ENCODE data around the gene PHOX2A. TPM values are rescaled to one million over a fixed set of nuclear protein-coding genes. Genes with fewer than 3 reads are reported as not detected.
"Not testable (repeated sequence)": the region's sequence is repeated elsewhere in the genome, so short reads cannot be mapped to it uniquely, and the experiment has no call there.

The PHOX2A gene
- total RNA-seq (not detected), polyA plus RNA-seq (not detected), total RNA-seq (0 reads per million in 6 experiments)

- H3K36me3 Mint-ChIP-seq: peaks cover 0 to 9% (median 1%) of the 10 kb centered on the region in 3 donors
- peaks cover 0 to 7% (median 0%) of the 10 kb centered on the region in 9 donors for H3K9me3 Mint-ChIP-seq
- peaks cover 30 to 52% (median 44%) of the 10 kb centered on the region in 5 donors for H3K27me3 Mint-ChIP-seq
- POLR2A ChIA-PET: no interaction called here
- DNase-seq (no peak), ATAC-seq (peak in 1 of 2 donors; percentile 24)
- peaks cover 28 to 37% (median 31%) of the 10 kb centered on the region in 4 donors for H3K4me1 Mint-ChIP-seq
- H3K4me3 Mint-ChIP-seq: peak within 1 kb of the TSS; percentile 6 to 81 (median 59)
- H3K27ac Mint-ChIP-seq: peak within 1 kb of the TSS in 1 of 10 donors; percentile 71
These were observed at the start of gene PHOX2A for GRCh38 chr11:72244060-72244360. Gene PHOX2A (minus strand): TSS chr11:72244176. CDS start chr11:72244004, 172 bp downstream.

GRCh38 chr11:72293391-72293790 lies 49.4 kb upstream of the PHOX2A start:
- no peak overlapping the region for H3K4me3 Mint-ChIP-seq
- no peak overlapping the region for H3K27ac Mint-ChIP-seq
- H3K9me3 Mint-ChIP-seq: no peaks in the 10 kb centered on the region
- no peaks in the 10 kb centered on the region for H3K27me3 Mint-ChIP-seq
- peaks cover 0 to 28% (median 3%) of the 10 kb centered on the region in 3 donors for H3K36me3 Mint-ChIP-seq
- H3K4me1 Mint-ChIP-seq: no peaks in the 10 kb centered on the region
- no peak for ATAC-seq
- POLR2A ChIA-PET: no interaction called here
- no peak for DNase-seq

DNA sequence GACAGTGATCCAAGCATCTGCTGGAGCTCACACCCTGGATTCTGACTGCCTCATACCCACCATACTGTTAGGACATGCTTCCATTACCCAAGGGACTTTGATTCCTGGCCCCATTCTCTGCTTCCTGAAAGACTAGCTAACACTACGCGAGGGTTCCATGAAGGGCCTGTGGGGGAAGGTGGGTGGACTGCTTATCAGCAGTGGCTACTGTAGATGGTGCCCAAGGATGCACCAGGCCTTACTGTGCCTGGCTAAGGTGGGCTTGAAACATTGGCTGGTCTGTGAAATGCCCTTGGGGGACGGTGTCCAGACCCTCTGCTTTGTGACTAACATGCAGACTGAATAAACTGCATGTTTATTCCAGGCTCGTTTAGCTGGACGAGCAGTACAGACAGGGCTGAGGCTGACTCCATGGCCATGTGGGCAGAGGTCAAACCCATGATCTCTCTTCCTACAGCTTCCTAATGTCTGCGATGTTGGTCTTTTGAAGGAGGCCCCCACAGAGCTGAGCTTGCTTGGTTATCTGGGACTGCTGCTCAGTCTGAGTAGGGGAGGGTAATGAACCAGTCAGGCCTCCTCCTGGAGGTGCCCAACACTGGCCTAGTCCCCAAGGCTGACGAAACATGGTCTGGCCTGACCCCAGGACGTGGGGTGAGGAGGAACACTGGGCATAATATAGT lies 48.3 kb upstream of the PHOX2A start:
- no peaks in the 10 kb centered on the region for H3K9me3 Mint-ChIP-seq
- no peaks in the 10 kb centered on the region for H3K27me3 Mint-ChIP-seq
- no peak overlapping the region for H3K4me3 Mint-ChIP-seq
- POLR2A ChIA-PET: no interaction called here
- peaks cover 0 to 28% (median 3%) of the 10 kb centered on the region in 3 donors for H3K36me3 Mint-ChIP-seq
- no peak for ATAC-seq
- no peaks in the 10 kb centered on the region for H3K4me1 Mint-ChIP-seq
- no peak overlapping the region for H3K27ac Mint-ChIP-seq
- DNase-seq: no peak

- ATAC-seq (peak in 1 of 2 donors; percentile 40), DNase-seq (peak in 3 of 10 donors; percentile 9 to 21 (median 21))
- H3K27ac Mint-ChIP-seq, H3K9me3 Mint-ChIP-seq, POLR2A ChIA-PET, H3K4me3 Mint-ChIP-seq, H3K27me3 Mint-ChIP-seq, H3K4me1 Mint-ChIP-seq: not testable (repeated sequence)
- H3K36me3 Mint-ChIP-seq: peaks cover 0 to 22% (median 3%) of the 10 kb centered on the region in 3 donors
These were observed 46.8 kb upstream of the PHOX2A start for GRCh38 chr11:72290741-72291140.

DNA sequence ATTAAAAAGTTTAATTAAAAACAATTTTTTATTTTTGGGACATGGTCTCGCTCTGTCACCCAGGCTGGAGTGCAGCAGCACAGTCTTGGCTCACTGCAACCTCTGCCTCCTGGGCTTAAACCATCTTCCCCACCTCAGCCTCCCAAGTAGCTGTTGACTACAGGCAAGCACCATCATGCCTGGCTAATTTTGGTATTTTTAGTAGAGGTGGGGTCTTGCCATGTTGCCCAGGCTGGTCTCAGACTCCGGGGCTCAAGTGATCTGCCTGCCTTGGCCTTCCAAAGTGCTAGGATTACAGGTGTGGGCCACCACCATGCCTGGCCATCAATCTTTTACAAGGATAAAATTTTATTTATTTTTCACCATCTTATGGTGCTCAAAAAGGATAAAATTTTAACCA lies 43.3 kb upstream of the PHOX2A start:
- POLR2A ChIA-PET: no interaction called here
- H3K36me3 Mint-ChIP-seq: peaks cover 0 to 1% (median 0%) of the 10 kb centered on the region in 3 donors
- H3K4me3 Mint-ChIP-seq: no peak overlapping the region
- no peak overlapping the region for H3K27ac Mint-ChIP-seq
- DNase-seq (no peak), ATAC-seq (no peak)
- no peaks in the 10 kb centered on the region for H3K9me3 Mint-ChIP-seq
- peaks cover 12 to 18% (median 16%) of the 10 kb centered on the region in 5 donors for H3K27me3 Mint-ChIP-seq
- H3K4me1 Mint-ChIP-seq: no peaks in the 10 kb centered on the region

DNA sequence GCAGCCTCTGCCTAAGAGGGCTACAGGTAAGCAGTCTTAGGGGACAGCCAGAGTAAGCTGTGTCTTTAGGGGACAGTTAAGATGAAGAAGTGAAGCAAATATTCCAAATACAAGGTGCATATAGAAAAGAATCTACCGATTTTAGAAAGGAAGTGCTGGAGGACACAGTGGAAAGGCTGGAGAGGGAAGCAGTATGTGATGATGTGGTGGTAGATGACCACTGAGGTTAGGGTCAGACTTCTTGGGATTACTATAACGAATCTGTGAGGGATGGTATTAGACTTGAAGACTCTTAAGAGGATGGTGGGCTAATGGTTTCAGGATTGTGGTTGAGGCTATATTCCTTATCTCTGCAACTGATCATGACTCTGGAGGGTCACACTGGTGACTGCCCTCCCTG lies 40.0 kb upstream of the PHOX2A start:
- no peak for DNase-seq
- Mint-ChIP-seq H3K36me3 (peaks cover 0 to 15% (median 0%) of the 10 kb centered on the region in 3 donors), H3K9me3 (peaks cover 0 to 20% (median 0%) of the 10 kb centered on the region in 9 donors), H3K27ac (no peak overlapping the region), H3K4me3 (no peak overlapping the region), H3K27me3 (peaks cover 28 to 44% (median 36%) of the 10 kb centered on the region in 5 donors), H3K4me1 (no peaks in the 10 kb centered on the region)
- POLR2A ChIA-PET: no interaction called here
- ATAC-seq: no peak

DNA sequence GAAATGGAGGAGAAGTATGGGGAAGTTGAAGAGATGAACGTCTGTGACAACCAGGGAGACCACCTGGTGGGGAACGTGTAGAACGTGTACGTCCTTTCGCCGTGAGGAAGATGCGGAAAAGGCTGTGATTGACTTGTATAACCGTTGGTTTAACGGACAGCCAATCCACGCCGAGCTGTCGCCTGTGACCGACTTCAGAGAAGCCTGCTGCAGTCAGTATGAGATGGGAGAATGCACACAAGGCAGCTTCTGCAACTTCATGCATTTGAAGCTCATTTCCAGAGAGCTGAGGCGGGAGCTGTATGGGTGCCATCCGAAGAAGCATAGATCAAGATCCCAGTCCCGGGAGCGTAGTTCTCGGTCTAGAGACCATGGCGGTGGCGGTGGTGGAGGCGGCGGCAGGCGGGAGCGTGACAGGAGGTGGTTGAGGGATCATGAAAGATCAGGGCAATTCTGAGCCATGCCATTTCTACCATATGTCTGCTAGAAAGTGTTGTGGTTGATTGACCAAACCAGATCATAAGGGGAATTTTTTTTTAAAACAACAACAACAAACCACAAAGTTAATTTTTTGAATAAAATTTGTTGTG lies 36.8 kb upstream of the PHOX2A start:
- no peak for ATAC-seq
- Mint-ChIP-seq H3K36me3 (peaks cover 0 to 15% (median 0%) of the 10 kb centered on the region in 3 donors), H3K27me3 (peaks cover 38 to 56% (median 49%) of the 10 kb centered on the region in 5 donors), H3K4me1 (no peaks in the 10 kb centered on the region), H3K27ac (no peak overlapping the region), H3K9me3 (peaks cover 0 to 26% (median 0%) of the 10 kb centered on the region in 9 donors), H3K4me3 (peak overlapping the region in 1 of 10 donors; percentile 6)
- POLR2A ChIA-PET: no interaction called here
- no peak for DNase-seq

DNA sequence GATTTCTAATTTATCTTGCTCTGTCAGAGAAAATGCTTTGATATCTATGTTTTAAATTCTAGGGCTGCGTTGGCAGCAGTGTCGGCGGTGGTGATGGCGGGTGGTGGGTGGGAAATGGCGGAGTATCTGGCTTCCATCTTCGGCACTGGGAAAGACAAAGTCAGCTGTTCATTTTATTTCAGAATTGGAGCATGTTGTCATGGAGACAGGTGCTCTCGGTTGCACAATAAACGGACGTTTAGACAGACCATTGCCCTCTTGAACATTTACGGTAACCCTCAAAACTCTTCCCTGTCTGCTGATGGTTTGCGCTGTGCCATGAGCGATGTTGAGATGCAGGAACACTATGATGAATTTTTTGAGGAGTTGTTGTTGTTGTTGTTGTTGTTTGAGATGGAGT lies 36.1 kb upstream of the PHOX2A start:
- peaks cover 0 to 26% (median 0%) of the 10 kb centered on the region in 9 donors for H3K9me3 Mint-ChIP-seq
- H3K36me3 Mint-ChIP-seq: peaks cover 0 to 15% (median 0%) of the 10 kb centered on the region in 3 donors
- no peak overlapping the region for H3K4me3 Mint-ChIP-seq
- H3K4me1 Mint-ChIP-seq: no peaks in the 10 kb centered on the region
- POLR2A ChIA-PET: interaction anchor here (0.6 kb wide), 1 partner anchor 307 kb away, joined by 3 read pairs; no protein-coding TSS in a partner anchor
- DNase-seq: no peak
- ATAC-seq: no peak
- peaks cover 40 to 62% (median 53%) of the 10 kb centered on the region in 5 donors for H3K27me3 Mint-ChIP-seq
- no peak overlapping the region for H3K27ac Mint-ChIP-seq

DNA sequence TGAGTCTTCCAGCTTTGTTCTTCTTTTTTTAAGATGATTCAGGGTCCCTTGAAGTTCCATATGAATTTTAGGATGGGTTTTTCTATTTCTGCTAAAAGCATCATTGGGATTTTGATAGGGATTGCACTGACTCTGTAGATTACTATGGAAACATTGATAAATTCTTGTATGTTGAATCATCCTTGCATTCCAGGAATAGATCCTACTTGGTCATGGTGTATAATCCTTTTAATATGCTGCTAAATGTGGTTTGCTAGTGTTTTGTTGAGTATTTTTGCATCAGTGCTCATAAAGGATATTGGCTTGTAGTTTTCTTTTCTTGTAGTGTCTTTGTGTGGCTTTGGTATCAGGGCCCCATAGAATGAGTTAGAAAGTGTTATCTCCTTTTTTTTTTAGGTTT lies 34.9 kb upstream of the PHOX2A start:
- POLR2A ChIA-PET: no interaction called here
- ATAC-seq (no peak), DNase-seq (no peak)
- peaks cover 0 to 26% (median 0%) of the 10 kb centered on the region in 9 donors for H3K9me3 Mint-ChIP-seq
- no peak overlapping the region for H3K4me3 Mint-ChIP-seq
- H3K27ac Mint-ChIP-seq: no peak overlapping the region
- peaks cover 0 to 15% (median 0%) of the 10 kb centered on the region in 3 donors for H3K36me3 Mint-ChIP-seq
- peaks cover 37 to 60% (median 48%) of the 10 kb centered on the region in 5 donors for H3K27me3 Mint-ChIP-seq
- no peaks in the 10 kb centered on the region for H3K4me1 Mint-ChIP-seq

DNA sequence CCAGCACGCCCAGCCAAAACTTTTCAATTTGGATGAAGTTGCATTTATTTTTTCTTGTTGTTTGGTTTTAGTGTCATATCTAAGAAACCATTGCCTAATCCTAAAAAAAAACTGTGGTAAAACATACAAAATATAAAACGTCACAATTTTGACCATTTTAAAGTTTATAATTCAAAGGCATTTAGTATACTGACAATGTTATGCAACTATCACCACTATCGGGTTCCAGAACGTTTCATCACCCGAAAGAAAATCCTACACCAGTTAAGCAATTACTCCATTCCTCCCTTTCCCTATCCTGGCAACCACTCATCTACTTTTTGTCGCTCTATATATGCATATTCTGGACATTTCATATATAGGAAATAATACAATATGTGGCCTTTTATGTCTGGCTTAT lies 30.5 kb upstream of the PHOX2A start:
- Mint-ChIP-seq H3K27ac (no peak overlapping the region), H3K4me3 (no peak overlapping the region)
- POLR2A ChIA-PET: no interaction called here

DNA sequence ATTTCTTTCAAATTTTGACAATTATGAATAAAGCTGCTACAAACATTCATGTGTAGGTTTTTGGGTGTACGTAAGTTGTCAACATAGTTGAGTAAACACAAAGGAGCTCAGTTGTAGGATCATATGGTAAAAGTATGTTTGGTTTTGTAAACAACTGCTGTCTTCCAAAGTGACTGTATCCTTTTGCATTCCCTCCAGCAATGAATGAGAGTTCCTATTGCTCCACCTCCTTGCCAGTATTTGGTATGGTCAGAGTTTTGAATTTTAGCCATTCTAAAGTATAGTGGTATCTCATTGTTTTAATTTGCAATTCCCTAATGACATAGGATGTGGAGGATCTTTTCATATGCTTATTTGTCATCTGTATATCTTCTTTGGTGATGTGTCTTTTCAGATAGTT lies 28.0 kb upstream of the PHOX2A start:
- POLR2A ChIA-PET: no interaction called here
- Mint-ChIP-seq H3K27ac (no peak overlapping the region), H3K9me3 (peaks cover 0 to 4% (median 0%) of the 10 kb centered on the region in 9 donors)

More for the DNA sequence above, 30.5 kb upstream of the PHOX2A start:
- Mint-ChIP-seq H3K9me3 (peaks cover 0 to 10% (median 0%) of the 10 kb centered on the region in 9 donors), H3K36me3 (peaks cover 0 to 1% (median 0%) of the 10 kb centered on the region in 3 donors), H3K27me3 (peaks cover 14 to 45% (median 21%) of the 10 kb centered on the region in 5 donors), H3K4me1 (peaks cover 0 to 6% (median 5%) of the 10 kb centered on the region in 4 donors)
- ATAC-seq (no peak), DNase-seq (no peak)

DNA sequence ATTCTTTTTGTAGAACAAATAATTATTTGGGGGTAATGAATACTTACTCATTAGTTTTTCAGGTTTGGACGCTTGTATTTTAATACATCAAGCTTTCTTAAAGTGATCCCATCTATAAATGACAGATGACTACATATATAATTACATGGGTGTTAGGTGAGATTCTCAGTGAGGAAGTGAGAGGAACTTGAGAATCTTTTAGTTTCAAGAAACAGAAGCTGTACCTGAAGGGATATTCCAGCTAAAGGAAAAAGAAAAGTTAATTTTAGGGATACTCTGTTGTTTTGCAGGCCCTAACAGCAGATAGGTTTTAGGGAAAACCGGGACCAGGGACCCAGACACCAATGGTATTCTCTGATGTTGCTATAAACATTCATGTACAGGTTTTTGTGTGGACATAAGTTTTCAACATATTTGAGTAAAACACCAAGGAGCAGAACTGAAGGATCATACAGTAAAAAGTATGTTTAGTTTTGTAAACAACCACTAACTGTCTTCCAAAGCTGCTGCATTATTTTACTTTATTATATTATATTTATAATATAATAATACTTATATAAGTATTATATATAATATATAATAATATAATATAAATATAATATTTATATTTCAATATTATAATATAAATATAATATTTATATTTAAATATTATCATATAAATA lies 24.1 kb upstream of the PHOX2A start:
- H3K27ac Mint-ChIP-seq: no peak overlapping the region
- H3K27me3 Mint-ChIP-seq: peaks cover 10 to 58% (median 18%) of the 10 kb centered on the region in 5 donors
- H3K4me1 Mint-ChIP-seq: peaks cover 2 to 6% (median 5%) of the 10 kb centered on the region in 4 donors
- POLR2A ChIA-PET: no interaction called here
- H3K4me3 Mint-ChIP-seq: no peak overlapping the region
- no peak for DNase-seq
- no peaks in the 10 kb centered on the region for H3K36me3 Mint-ChIP-seq
- H3K9me3 Mint-ChIP-seq: no peaks in the 10 kb centered on the region
- no peak for ATAC-seq

More for the DNA sequence above, 28.0 kb upstream of the PHOX2A start:
- ATAC-seq (no peak), DNase-seq (no peak)
- peaks cover 14 to 46% (median 16%) of the 10 kb centered on the region in 5 donors for H3K27me3 Mint-ChIP-seq
- H3K36me3 Mint-ChIP-seq: no peaks in the 10 kb centered on the region
- H3K4me3 Mint-ChIP-seq: no peak overlapping the region
- peaks cover 0 to 6% (median 5%) of the 10 kb centered on the region in 4 donors for H3K4me1 Mint-ChIP-seq

DNA sequence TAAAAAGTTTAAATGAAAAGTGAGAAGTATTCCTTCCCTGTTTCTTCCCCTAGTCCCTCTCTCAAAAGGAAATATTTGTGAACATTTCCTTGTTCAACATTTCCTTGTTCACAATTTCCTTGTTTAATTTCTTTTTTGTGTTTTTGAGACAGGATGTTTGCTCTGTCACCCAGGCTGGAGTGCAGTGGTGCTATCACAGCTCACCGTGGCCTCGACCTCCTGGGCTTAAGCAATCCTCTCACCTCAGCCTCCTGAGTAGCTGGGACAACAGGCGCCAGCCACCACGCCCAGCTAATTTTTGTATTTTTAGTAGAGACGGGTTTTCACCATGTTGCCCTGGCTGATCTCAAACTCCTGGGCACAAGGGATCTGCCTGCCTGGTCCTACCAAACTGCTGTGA lies 23.0 kb upstream of the PHOX2A start:
- POLR2A ChIA-PET, H3K4me3 Mint-ChIP-seq, DNase-seq, ATAC-seq, H3K9me3 Mint-ChIP-seq, H3K27ac Mint-ChIP-seq, H3K4me1 Mint-ChIP-seq, H3K36me3 Mint-ChIP-seq: not testable (repeated sequence)
- H3K27me3 Mint-ChIP-seq: peaks cover 10 to 66% (median 23%) of the 10 kb centered on the region in 5 donors
